Uterus (tissue), 4 donors: ENCODE results near the gene JUP. TPM values are rescaled to one million over a fixed set of nuclear protein-coding genes. Genes with fewer than 3 reads are reported as not detected.
"Not testable (repeated sequence)": the region's sequence is repeated elsewhere in the genome, so short reads cannot be mapped to it uniquely, and the experiment has no call there.

ENCODE experiments used
- DNase-seq, 2 donors: peaks; one replicate each; pipeline ENCODE4 v3.0.0-alpha.2; 2019 to 2020
- H3K27ac ChIP-seq, 2 donors: fragments of 200-600 bp; sonication (generic); 1 replicate in 1 of 2; 2 replicates in 1 of 2; pipeline ENCODE4 v1.5.1; 2016 to 2018
- H3K27me3 ChIP-seq, 2 donors: fragments of 200-600 bp; sonication (generic); one replicate each; pipeline ENCODE4 v1.5.1; 2018 to 2019; ENCODE audit warnings: control low read depth in 1 of 2
- H3K36me3 ChIP-seq, 2 donors: fragments of 200-600 bp; sonication (generic); one replicate each; pipeline ENCODE4 v1.5.1; 2019; ENCODE audit warnings: control low read depth in 1 of 2
- H3K4me1 ChIP-seq, 2 donors: fragments of 200-600 bp; sonication (generic); one replicate each; pipeline ENCODE4 v1.5.1; 2018 to 2019; ENCODE audit warnings: control low read depth in 1 of 2
- H3K4me3 ChIP-seq, 2 donors: fragments of 200-600 bp; sonication (generic); 1 replicate in 1 of 2; 2 replicates in 1 of 2; pipeline ENCODE4 v1.5.1; 2018 to 2019; ENCODE audit warnings: mild to moderate bottlenecking in 1 of 2
- H3K9me3 ChIP-seq, 2 donors: fragments of 200-600 bp; sonication (generic); one replicate each; pipeline ENCODE4 v1.5.1; 2019; ENCODE audit warnings: control low read depth in 1 of 2
- CTCF ChIP-seq, 4 experiments: fragments of 200-600 bp in 2 of 4; fragments of 450-650 bp in 2 of 4; sonication (generic) in 2 of 4; IDR thresholded peaks; one replicate each; pipeline ENCODE4 v1.5.1; 2016 to 2019; ENCODE audit warnings: antibody characterized with exemption in 4 of 4, mild to moderate bottlenecking in 2 of 4, moderate library complexity in 1 of 4
- POLR2A ChIP-seq, 2 donors: fragments of 450-650 bp; IDR thresholded peaks; one replicate each; pipeline ENCODE4 v1.6.1; 2016; ENCODE audit warnings: antibody characterized with exemption in 2 of 2, mild to moderate bottlenecking in 1 of 2, moderate library complexity in 1 of 2
- intact Hi-C: fragments of 100-400 bp; cut with DNase I; formaldehyde crosslinking; loops from one replicate; pipeline ENCODE4 v1.15.1; 2023; ENCODE audit warnings: low total_unique reads
- total RNA-seq, 4 donors: library from RNA; depleted of rRNA in 3 of 4; stranded (reverse); fragments of >200 nt in 3 of 4; gene quantifications; one replicate each; pipeline versions ENCODE4 v1.1.0 to v1.2.4, GENCODE V29; 2014 to 2023
- donor health status: DM: yes; HTN: yes; CAD: no.

The JUP gene
- 100 to 1,000 TPM in 1 of 4 donors, 10 to 100 TPM in 3; 49.1 to 110 (median 70.0) TPM for total RNA-seq

DNA sequence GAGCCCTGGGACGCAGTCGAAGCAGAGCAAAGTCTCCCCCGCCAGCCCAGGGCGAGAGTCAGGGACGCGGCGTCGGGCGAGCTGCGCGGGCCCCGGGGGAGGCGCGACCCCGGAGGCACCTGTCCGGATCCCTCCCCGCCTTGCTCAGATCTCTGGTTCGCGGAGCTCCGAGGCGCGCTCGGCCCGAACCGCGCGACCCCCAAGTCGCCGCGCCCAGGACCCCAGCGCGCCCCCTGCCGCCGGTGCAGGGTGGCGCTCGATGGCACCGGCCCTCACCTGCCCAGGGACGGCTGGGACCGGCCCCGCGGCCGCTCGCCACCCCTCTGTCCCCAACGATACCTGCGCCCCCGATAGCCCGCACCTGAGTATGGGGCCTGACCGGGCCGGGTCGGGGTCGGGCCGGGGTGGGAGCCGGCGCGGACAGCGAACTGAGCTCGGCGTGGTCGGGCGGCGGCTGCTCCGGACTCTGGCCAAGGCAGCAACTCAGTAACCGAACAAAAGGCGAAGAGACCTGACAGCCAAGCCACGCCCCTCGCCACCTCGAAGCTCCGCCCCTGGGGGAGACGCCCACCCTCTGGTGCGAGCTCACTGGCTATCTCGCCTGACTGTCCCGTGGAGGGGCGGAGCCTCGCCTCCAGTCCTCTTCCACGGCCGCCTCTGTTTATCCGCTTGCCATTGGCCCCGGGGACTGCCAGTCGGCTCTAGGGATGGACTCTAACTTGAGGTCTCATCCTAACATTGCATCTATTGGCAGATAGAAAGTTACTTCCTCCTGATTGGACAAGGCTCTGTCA, at the start of gene JUP:
Gene JUP, minus strand, starts transcription at position 485 of the 794 bp plus-strand sequence. CDS start 14,857 bp downstream, outside the sequence.
- Histone ChIP-seq H3K27ac (peak within 1 kb of the TSS; percentile 79 to 88), H3K4me3 (peak within 1 kb of the TSS; percentile 54 to 68), H3K36me3 (no peaks in the 10 kb centered on the region), H3K27me3 (no peaks in the 10 kb centered on the region), H3K9me3 (no peaks in the 10 kb centered on the region), H3K4me1 (peaks cover 0 to 11% of the 10 kb centered on the region in 2 donors)
- TF ChIP-seq CTCF (IDR thresholded peaks at IDR 0.05): peak; percentile 5 to 62 (median 58)
- TF ChIP-seq POLR2A (IDR thresholded peaks at IDR 0.05): peak; percentile 96 to 98
- intact Hi-C loops: no loop called here
- peak; percentile 100 for DNase-seq

DNA sequence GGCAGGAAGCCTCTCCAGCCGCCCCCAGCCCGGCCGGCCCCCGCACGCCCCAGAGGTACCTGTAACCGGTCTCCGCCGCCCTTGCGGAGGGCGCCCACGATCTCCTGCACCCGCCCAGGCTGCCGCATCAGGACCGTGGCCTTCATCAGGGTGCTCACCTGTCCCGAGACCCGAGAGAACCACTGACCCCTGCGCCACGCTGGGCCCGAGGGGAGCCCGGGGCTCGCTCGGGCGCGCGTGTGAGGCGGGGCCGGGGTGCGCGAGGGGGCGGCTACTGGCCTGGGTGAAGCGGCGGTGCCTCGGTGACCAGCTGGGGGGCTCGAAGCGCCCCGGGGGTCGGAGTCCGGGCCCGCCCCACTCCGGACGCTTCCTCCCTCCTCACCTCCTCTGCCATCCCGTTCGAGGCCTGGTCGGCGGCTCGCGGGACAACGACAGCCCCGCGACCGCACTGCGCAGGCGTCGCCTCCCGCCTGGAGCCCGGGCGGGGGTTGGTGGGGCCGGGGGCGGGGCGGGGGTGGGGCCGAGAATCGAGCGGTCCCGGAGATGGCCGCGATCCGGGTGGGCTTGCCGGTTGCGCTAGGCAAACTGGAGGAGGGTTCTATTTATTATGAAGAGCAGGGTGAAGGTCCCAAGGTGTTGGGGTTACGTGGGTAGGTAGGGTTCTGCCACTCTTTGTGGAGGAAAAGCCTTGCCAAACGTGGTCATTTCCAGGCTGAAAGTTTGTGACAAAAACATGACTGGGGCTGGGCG, 49.5 kb upstream of the JUP start, which contains the start of gene NT5C3B:
Gene NT5C3B, minus strand, starts transcription at position 433 of the 750 bp plus-strand sequence. Its CDS starts 39 bp downstream, at position 394.
- TF ChIP-seq POLR2A (IDR thresholded peaks at IDR 0.05): peak in 1 of 2 donors; percentile 58
- peak in 1 of 4 experiments; percentile 3 for TF ChIP-seq CTCF (IDR thresholded peaks at IDR 0.05)
- no peaks in the 10 kb centered on the region for H3K36me3 ChIP-seq
- peak; percentile 52 to 68 for DNase-seq
- H3K4me3 ChIP-seq: peak within 1 kb of the TSS; percentile 70 to 79
- no peaks in the 10 kb centered on the region for H3K4me1 ChIP-seq
- H3K27me3 ChIP-seq: no peaks in the 10 kb centered on the region
- peak within 1 kb of the TSS; percentile 84 to 87 for H3K27ac ChIP-seq
- H3K9me3 ChIP-seq: no peaks in the 10 kb centered on the region
- intact Hi-C loops: no loop called here

- no peak for DNase-seq
- Histone ChIP-seq H3K27me3 (no peaks in the 10 kb centered on the region), H3K9me3 (no peaks in the 10 kb centered on the region), H3K4me3 (peak overlapping the region; percentile 70 to 79), H3K4me1 (no peaks in the 10 kb centered on the region), H3K27ac (peak overlapping the region; percentile 84 to 87), H3K36me3 (no peaks in the 10 kb centered on the region)
- TF ChIP-seq CTCF (IDR thresholded peaks at IDR 0.05) (no peak), POLR2A (IDR thresholded peaks at IDR 0.05) (no peak)
- intact Hi-C loops: no loop called here
These were observed 48.8 kb upstream of the JUP start for GRCh38 chr17:41835214-41835799.

GRCh38 chr17:41829961-41830360, 43.5 kb upstream of the JUP start:
- H3K4me1 ChIP-seq, H3K27ac ChIP-seq, H3K9me3 ChIP-seq, H3K4me3 ChIP-seq, H3K27me3 ChIP-seq, H3K36me3 ChIP-seq, intact Hi-C loops: not testable (repeated sequence)
- DNase-seq: peak in 1 of 2 donors; percentile 2

GRCh38 chr17:41825175-41825845, 38.8 kb upstream of the JUP start:
- H3K36me3 ChIP-seq: no peaks in the 10 kb centered on the region
- H3K4me3 ChIP-seq: no peak overlapping the region
- no peaks in the 10 kb centered on the region for H3K9me3 ChIP-seq
- H3K27ac ChIP-seq: no peak overlapping the region
- intact Hi-C loops: no loop called here
- DNase-seq: no peak
- no peaks in the 10 kb centered on the region for H3K27me3 ChIP-seq
- H3K4me1 ChIP-seq: no peaks in the 10 kb centered on the region
- TF ChIP-seq CTCF (IDR thresholded peaks at IDR 0.05) (no peak), POLR2A (IDR thresholded peaks at IDR 0.05) (no peak)
